Right atrium auricular region (tissue), 2 donors: ENCODE results near the gene YPEL1. TPM values are rescaled to one million over a fixed set of nuclear protein-coding genes. Genes with fewer than 3 reads are reported as not detected.
"Not testable (repeated sequence)": the region's sequence is repeated elsewhere in the genome, so short reads cannot be mapped to it uniquely, and the experiment has no call there.

Source experiments
- DNase-seq: peaks from one replicate; pipeline ENCODE4 v3.0.0-alpha.2; 2019; ENCODE audit warnings: low spot score
- H3K27ac ChIP-seq, 2 donors: fragments of 200-600 bp; sonication (generic); 1 replicate in 1 of 2; 2 replicates in 1 of 2; pipeline ENCODE4 v1.5.1; 2016 to 2019
- H3K27me3 ChIP-seq, 2 donors: fragments of 200-600 bp; sonication (generic); one replicate each; pipeline versions ENCODE4 v1.5.1 to v1.6.0; 2017 to 2019
- H3K36me3 ChIP-seq: fragments of 200-600 bp; sonication (generic); one replicate; pipeline ENCODE4 v1.5.1; 2016
- H3K4me1 ChIP-seq, 2 donors: fragments of 200-600 bp; sonication (generic); one replicate each; pipeline versions ENCODE4 v1.5.1 to v1.6.0; 2017 to 2019
- H3K4me3 ChIP-seq, 2 donors: fragments of 200-600 bp; sonication (generic); 1 replicate in 1 of 2; 2 replicates in 1 of 2; pipeline ENCODE4 v1.5.1; 2017 to 2019; ENCODE audit warnings: mild to moderate bottlenecking in 1 of 2, moderate library complexity in 1 of 2
- H3K9me3 ChIP-seq, 2 donors: fragments of 200-600 bp; sonication (generic); one replicate each; pipeline ENCODE4 v1.5.1; 2019
- total RNA-seq, 2 donors: library from RNA; depleted of rRNA; stranded (reverse); fragments of >200 nt; gene quantifications; one replicate each; pipeline ENCODE4 v1.1.0, GENCODE V29; 2016
- TF ChIP-seq, protein P1 (sequence below), 2 donors: fragments of 200-600 bp; sonication (generic); IDR thresholded peaks; one replicate each; pipeline ENCODE4 v1.5.1; 2019; ENCODE audit warnings: antibody characterized with exemption in 2 of 2

YPEL1 gene
- total RNA-seq, 2 donors from 2014 or later, result 5.0 to 11.5 TPM

DNA sequence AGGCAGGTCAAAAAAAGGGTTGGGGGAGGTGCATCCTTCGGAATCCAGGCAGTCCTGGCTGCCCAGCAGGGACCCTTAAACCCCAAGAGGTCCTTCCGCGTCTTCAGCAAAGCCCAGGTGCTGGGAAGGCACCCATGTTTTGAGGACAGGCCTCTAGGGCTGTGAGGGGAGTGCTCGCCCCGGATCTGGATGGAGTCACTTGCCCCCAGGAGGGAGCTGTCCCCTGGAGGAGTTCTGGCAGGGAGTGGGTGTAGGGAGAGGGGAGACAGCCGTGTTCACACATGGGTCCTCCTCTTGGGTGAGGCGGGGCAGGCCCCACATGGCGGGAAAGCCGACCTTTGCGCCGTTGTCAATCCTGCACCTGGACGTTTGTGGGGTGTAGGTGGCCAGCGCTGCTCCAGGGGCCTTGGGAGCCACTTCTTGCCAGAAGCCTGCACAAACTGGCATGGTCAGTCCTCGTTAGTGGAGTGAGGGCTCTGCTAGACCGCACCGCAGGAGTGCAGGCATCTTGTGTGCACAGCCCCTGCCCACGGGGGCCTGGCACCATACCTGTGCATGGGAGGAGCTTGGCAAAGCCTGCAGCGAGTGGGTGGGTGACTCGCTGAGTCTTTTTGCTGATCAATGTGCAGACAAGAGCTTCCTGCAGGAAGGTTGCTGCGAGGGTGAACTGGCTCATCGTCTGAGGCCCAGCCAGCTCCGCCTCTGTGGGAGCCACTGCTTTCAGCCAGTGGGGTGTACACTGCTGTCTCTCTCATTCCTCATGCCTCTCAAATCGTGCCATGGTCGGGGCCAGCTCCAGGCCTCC lies 53.8 kb downstream of the YPEL1 start:
- no peaks in the 10 kb centered on the region for H3K9me3 ChIP-seq
- TF ChIP-seq, protein P1, sequence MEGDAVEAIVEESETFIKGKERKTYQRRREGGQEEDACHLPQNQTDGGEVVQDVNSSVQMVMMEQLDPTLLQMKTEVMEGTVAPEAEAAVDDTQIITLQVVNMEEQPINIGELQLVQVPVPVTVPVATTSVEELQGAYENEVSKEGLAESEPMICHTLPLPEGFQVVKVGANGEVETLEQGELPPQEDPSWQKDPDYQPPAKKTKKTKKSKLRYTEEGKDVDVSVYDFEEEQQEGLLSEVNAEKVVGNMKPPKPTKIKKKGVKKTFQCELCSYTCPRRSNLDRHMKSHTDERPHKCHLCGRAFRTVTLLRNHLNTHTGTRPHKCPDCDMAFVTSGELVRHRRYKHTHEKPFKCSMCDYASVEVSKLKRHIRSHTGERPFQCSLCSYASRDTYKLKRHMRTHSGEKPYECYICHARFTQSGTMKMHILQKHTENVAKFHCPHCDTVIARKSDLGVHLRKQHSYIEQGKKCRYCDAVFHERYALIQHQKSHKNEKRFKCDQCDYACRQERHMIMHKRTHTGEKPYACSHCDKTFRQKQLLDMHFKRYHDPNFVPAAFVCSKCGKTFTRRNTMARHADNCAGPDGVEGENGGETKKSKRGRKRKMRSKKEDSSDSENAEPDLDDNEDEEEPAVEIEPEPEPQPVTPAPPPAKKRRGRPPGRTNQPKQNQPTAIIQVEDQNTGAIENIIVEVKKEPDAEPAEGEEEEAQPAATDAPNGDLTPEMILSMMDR (IDR thresholded peaks at IDR 0.05), result no peak
- H3K27me3 ChIP-seq, result no peaks in the 10 kb centered on the region
- H3K27ac ChIP-seq, result no peak overlapping the region
- H3K4me3 ChIP-seq, result no peak overlapping the region
- DNase-seq, result no peak
- no peaks in the 10 kb centered on the region for H3K4me1 ChIP-seq
- peaks cover 36% of the 10 kb centered on the region for H3K36me3 ChIP-seq

DNA sequence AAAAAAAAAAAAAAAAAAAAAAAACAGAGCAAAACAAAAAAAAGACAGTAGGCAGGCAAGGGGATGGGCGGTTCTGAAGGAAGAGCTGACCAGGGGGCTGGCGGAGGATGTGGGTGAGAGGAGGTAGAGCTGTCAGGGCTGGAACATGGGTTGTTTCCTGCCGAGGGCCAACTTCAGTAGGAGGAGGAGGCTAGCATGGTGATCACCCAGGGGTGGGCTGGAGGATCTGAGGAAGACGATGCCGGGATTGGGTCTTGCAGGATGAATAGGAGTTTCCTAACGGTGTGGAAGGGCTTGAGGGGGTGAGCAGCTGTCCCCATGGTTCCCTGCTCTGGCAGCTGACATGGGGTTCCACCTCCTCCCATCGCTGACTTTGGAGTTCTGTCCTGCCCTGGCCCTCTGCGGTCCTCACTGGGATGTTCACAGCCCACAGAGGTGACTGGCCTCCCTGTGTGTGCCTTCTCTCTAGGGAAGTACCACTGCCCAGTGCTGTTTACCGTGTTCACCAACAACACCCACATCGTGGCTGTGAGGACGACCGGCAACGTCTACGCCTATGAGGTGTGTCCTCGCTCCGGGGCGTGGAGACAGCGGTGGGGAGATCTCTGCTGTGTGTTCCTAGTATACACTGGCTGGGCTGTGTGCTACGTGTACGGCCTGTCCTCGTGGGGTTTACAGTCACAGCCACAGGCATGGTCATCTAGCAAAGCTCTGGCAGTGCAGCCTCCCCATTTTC lies 54.6 kb downstream of the YPEL1 start:
- peaks cover 28% of the 10 kb centered on the region for H3K36me3 ChIP-seq
- no peaks in the 10 kb centered on the region for H3K27me3 ChIP-seq
- no peak for DNase-seq
- no peaks in the 10 kb centered on the region for H3K9me3 ChIP-seq
- no peaks in the 10 kb centered on the region for H3K4me1 ChIP-seq
- no peak overlapping the region for H3K4me3 ChIP-seq
- H3K27ac ChIP-seq, result no peak overlapping the region
- TF ChIP-seq, protein P1 (IDR thresholded peaks at IDR 0.05), result no peak

DNA sequence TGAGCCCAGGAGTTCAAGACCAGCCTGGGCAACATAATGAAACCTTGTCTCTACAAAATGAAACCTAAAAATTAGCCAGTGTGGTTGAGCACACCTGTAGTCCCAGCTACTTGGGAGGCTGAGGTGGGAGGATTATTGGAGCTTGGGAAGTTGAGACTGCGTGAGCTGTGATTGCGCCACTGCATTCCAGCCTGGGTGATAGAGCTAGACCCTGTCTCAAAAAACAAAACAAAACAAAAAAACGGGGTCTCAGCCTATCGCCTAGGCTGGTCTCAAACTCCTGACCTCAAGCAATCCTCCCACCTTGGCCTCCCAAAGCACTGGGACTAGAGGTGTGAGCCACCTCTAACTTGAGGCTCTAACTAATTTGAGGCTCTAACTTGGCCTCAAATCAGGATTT lies 56.2 kb downstream of the YPEL1 start:
- H3K9me3 ChIP-seq, result no peaks in the 10 kb centered on the region
- H3K27ac ChIP-seq, result no peak overlapping the region
- no peak overlapping the region for H3K4me3 ChIP-seq
- DNase-seq, result no peak
- no peaks in the 10 kb centered on the region for H3K4me1 ChIP-seq
- H3K27me3 ChIP-seq, result no peaks in the 10 kb centered on the region
- TF ChIP-seq, protein P1 (IDR thresholded peaks at IDR 0.05), result no peak
- H3K36me3 ChIP-seq, result peaks cover 33% of the 10 kb centered on the region

DNA sequence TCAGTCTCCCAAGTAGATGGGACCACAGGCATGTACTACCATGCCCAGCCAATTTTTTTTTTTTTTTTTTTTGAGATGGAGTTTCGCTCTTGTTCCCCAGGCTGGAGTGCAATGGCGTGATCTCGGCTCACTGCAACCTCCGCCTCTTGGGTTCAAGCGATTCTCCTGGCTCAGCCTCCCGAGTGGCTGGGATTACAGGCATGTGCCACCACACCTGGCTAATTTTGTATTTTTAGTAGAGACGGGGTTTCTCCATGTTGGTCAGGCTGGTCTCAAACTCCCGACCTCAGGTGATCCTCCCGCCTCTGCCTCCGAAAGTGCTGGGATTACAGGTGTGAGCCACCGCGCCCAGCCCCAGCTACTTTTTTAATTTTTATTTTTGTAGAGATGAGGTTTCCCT lies 56.8 kb downstream of the YPEL1 start:
- peaks cover 38% of the 10 kb centered on the region for H3K36me3 ChIP-seq
- not testable (repeated sequence) for H3K4me3 ChIP-seq, H3K27ac ChIP-seq, H3K9me3 ChIP-seq, H3K4me1 ChIP-seq, H3K27me3 ChIP-seq, DNase-seq

DNA sequence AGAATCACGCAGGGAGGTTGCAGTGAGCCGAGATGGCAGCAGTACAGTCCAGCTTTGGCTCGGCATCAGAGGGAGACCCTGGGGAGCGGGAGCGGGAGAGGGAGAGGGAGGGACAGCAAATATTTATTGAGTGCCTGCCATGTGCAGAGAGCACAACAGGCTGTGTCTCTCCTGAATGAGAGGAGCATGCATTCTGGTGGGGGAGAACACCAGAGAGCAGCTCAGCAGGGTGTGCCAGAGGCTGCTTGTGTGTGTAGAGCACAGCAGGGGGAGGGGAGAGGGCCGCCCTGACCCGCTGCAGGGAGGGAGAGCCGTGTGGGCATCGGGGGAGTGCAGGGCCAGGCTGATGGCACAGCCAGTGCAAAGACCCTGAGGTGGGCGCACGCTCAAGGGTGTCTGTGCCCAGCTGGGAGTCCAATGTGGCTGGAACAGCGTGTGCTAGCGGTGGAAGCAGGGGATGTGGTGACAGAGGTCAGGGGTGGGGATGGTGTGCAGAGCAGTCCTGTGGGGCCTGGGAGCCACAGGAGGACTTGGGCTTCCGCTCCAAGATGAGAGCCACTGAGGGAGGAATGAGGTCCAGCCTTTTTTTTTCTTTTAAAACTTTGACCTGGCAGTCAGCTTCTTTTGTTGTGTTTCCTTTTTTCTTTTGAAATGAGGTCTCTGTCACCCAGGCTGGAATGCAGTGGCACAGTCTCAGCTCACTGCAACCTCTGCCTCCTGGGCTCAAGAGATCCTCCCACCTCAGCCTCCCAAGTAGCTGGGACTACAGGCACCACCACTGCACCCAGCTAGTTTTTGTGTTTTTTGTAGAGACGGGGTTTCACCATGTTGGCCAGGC lies 57.8 kb downstream of the YPEL1 start:
- no peak for DNase-seq
- peaks cover 41% of the 10 kb centered on the region for H3K36me3 ChIP-seq
- H3K9me3 ChIP-seq, result no peaks in the 10 kb centered on the region
- H3K27ac ChIP-seq, result no peak overlapping the region
- no peak overlapping the region for H3K4me3 ChIP-seq
- H3K4me1 ChIP-seq, result no peaks in the 10 kb centered on the region
- no peaks in the 10 kb centered on the region for H3K27me3 ChIP-seq
- TF ChIP-seq, protein P1 (IDR thresholded peaks at IDR 0.05), result no peak
